Stimulated activated effector memory CD8-positive, alpha-beta T cell treated with anti-CD3 and anti-CD28 coated beads, Interleukin-12 subunit alpha, Interleukin-12 subunit beta, amount 100 ng/mL, for 72 hours (primary cell): Measurements from ENCODE around the gene SLCO3A1.

Source experiments
- ATAC-seq: fragments of 150-1000 bp; cut with Tn5 transposase; 2 replicates; pipeline ENCODE4 v1.10.0; 2021
- DNase-seq, 2 donors: peaks; one replicate each; pipeline ENCODE4 v3.0.0; 2021 to 2022; ENCODE audit warnings: low spot score in 2 of 2
- H3K27ac Mint-ChIP-seq: one replicate; pipeline ENCODE4 v1.8.0; 2022; ENCODE audit warnings: mild to moderate bottlenecking, mixed read lengths
- H3K36me3 Mint-ChIP-seq: one replicate; pipeline ENCODE4 v1.8.0; 2022; ENCODE audit warnings: mild to moderate bottlenecking, mixed read lengths
- H3K4me1 Mint-ChIP-seq: one replicate; pipeline ENCODE4 v1.8.0; 2022; ENCODE audit warnings: mixed read lengths
- H3K4me3 Mint-ChIP-seq: one replicate; pipeline ENCODE4 v1.8.0; 2022; ENCODE audit warnings: mild to moderate bottlenecking, mixed read lengths
- H3K9me3 Mint-ChIP-seq: one replicate; pipeline ENCODE4 v1.8.0; 2022; ENCODE audit warnings: mixed read lengths

SLCO3A1 gene

GRCh38 chr15:91965501-91966193, 112.1 kb downstream of the SLCO3A1 start:
- Mint-ChIP-seq H3K4me3 (no peak overlapping the region), H3K27ac (no peak overlapping the region), H3K36me3 (no peaks in the 10 kb centered on the region)

GRCh38 chr15:91966194-91966552, 112.7 kb downstream of the SLCO3A1 start:
- no peak overlapping the region for H3K4me3 Mint-ChIP-seq
- no peaks in the 10 kb centered on the region for H3K9me3 Mint-ChIP-seq
- no peak overlapping the region for H3K27ac Mint-ChIP-seq
- ATAC-seq (no peak), DNase-seq (no peak)
- H3K4me1 Mint-ChIP-seq = peaks cover 56% of the 10 kb centered on the region
- H3K36me3 Mint-ChIP-seq = no peaks in the 10 kb centered on the region

More at GRCh38 chr15:91965501-91966193, 112.1 kb downstream of the SLCO3A1 start:
- no peak for DNase-seq
- ATAC-seq = no peak
- Mint-ChIP-seq H3K9me3 (no peaks in the 10 kb centered on the region), H3K4me1 (peaks cover 53% of the 10 kb centered on the region)

GRCh38 chr15:91967935-91968606, 114.6 kb downstream of the SLCO3A1 start:
- Mint-ChIP-seq H3K27ac (no peak overlapping the region), H3K36me3 (no peaks in the 10 kb centered on the region), H3K4me1 (peaks cover 50% of the 10 kb centered on the region), H3K4me3 (no peak overlapping the region), H3K9me3 (no peaks in the 10 kb centered on the region)
- no peak for ATAC-seq
- no peak for DNase-seq

DNA sequence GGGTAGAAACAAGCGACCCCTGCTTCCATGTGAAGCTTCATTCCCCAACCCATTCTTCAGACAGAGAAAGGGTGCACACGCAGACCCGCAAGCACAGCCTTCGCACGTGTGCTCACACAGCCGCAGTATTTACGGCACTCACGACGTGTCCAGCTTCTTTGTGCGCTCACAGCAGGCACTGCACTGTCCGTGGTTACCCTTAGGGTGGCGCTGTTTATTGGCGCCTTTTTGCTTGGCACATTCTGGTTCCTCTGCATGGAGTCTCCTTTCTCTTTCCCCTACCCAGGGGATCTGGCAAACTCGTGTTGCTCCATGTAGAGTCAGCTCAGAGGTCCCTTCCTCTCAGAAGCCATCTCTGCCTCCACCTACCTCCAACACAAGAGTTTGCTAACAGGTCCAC, 115.1 kb downstream of the SLCO3A1 start:
- peaks cover 51% of the 10 kb centered on the region for H3K4me1 Mint-ChIP-seq
- no peak overlapping the region for H3K27ac Mint-ChIP-seq
- ATAC-seq (no peak), DNase-seq (no peak)
- no peaks in the 10 kb centered on the region for H3K9me3 Mint-ChIP-seq
- no peak overlapping the region for H3K4me3 Mint-ChIP-seq
- no peaks in the 10 kb centered on the region for H3K36me3 Mint-ChIP-seq

DNA sequence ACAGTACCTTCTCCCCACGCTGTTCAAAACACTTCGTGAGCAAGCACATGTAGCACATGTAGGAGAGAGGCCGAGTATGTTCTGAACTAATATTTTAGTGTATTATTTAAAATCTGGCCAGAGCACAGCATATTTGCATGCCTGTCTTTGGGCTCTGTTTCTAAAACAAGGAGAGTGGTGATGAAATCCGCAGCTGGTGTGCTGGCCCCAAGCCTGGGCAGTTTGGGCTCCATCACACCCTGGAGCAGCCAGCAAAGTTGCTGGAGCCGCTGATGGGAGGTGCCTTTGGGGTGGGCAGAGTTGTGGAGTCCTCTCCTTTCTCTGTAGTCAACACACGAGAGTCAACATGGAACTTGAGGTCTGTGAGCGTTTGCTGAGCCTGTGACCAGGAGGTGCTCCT, 116.6 kb downstream of the SLCO3A1 start:
- no peaks in the 10 kb centered on the region for H3K36me3 Mint-ChIP-seq
- DNase-seq (no peak), ATAC-seq (no peak)
- H3K27ac Mint-ChIP-seq = no peak overlapping the region
- peaks cover 49% of the 10 kb centered on the region for H3K4me1 Mint-ChIP-seq
- no peak overlapping the region for H3K4me3 Mint-ChIP-seq
- H3K9me3 Mint-ChIP-seq = no peaks in the 10 kb centered on the region

DNA sequence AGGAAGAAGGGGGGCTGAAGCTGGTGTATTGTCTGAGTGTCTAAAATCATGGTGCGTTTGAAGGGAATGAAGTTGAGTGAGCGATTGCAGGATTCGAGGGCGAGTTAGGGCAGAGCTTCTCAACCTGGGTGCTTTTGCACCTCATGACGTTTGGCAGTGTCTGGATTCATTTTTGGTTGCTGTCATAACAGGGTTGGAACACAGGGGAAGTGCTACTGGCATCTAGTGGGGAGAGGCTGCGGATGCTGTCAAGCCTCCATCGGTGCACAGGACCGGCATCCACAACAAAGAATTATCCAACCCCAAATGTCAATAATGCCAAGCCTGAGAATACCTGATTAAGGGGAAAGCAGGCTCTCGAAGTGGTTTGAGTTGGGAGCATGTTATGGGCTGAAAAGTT, 120.0 kb downstream of the SLCO3A1 start:
- Mint-ChIP-seq H3K36me3 (no peaks in the 10 kb centered on the region), H3K27ac (no peak overlapping the region), H3K4me1 (peaks cover 35% of the 10 kb centered on the region), H3K4me3 (no peak overlapping the region), H3K9me3 (no peaks in the 10 kb centered on the region)
- ATAC-seq = no peak
- no peak for DNase-seq

GRCh38 chr15:91974321-91974720, 120.8 kb downstream of the SLCO3A1 start:
- peak overlapping the region; percentile 39 for H3K27ac Mint-ChIP-seq
- H3K9me3 Mint-ChIP-seq = no peaks in the 10 kb centered on the region
- peaks cover 35% of the 10 kb centered on the region for H3K4me1 Mint-ChIP-seq
- H3K4me3 Mint-ChIP-seq = no peak overlapping the region
- DNase-seq (no peak), ATAC-seq (no peak)
- no peaks in the 10 kb centered on the region for H3K36me3 Mint-ChIP-seq

DNA sequence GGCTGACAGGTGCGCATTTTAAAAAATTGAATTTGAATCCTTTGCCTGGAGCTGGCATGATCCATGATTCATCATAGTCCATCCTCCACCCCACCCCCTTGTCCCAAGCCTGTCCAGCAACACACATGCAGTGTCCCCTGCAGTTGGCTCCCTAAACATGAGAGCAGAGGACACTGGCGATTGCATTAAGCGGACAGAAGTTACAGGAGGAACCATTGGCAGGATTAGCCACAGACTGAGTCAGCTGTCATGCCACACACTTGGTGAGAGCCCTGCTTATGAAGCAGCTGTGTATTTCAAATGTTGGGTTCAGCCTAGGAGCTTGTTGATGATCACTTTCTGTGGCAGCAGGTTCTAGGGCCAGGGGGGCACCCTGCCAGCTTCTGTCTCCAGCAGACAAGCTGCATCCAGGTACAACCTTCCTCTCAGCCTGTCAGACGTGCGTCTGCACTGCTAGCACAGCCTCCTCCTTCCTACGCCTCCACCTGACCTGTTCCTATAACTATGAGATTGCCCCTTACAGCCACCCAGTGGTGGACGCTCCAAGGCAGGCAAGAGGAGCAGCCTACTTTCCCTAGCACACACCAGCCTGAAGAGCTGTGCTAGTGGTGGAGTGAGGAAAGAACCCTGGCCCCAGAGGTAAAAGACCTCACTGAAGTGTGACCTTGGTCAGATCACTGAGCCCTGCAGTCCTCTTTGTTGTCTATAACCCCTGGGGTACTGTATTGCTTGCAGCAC, 121.9 kb downstream of the SLCO3A1 start:
- peaks cover 31% of the 10 kb centered on the region for H3K4me1 Mint-ChIP-seq
- no peak for ATAC-seq
- no peaks in the 10 kb centered on the region for H3K9me3 Mint-ChIP-seq
- H3K36me3 Mint-ChIP-seq = no peaks in the 10 kb centered on the region
- no peak overlapping the region for H3K27ac Mint-ChIP-seq
- H3K4me3 Mint-ChIP-seq = no peak overlapping the region
- no peak for DNase-seq

GRCh38 chr15:91976966-91977365, 123.5 kb downstream of the SLCO3A1 start:
- no peak for ATAC-seq
- H3K9me3 Mint-ChIP-seq = no peaks in the 10 kb centered on the region
- no peak overlapping the region for H3K27ac Mint-ChIP-seq
- H3K4me3 Mint-ChIP-seq = no peak overlapping the region
- no peak for DNase-seq
- H3K4me1 Mint-ChIP-seq = peaks cover 30% of the 10 kb centered on the region
- H3K36me3 Mint-ChIP-seq = no peaks in the 10 kb centered on the region

GRCh38 chr15:91980502-91981267, 127.2 kb downstream of the SLCO3A1 start:
- no peaks in the 10 kb centered on the region for H3K9me3 Mint-ChIP-seq
- ATAC-seq (no peak), DNase-seq (no peak)
- no peaks in the 10 kb centered on the region for H3K36me3 Mint-ChIP-seq
- no peak overlapping the region for H3K27ac Mint-ChIP-seq
- no peak overlapping the region for H3K4me3 Mint-ChIP-seq
- peaks cover 20% of the 10 kb centered on the region for H3K4me1 Mint-ChIP-seq

DNA sequence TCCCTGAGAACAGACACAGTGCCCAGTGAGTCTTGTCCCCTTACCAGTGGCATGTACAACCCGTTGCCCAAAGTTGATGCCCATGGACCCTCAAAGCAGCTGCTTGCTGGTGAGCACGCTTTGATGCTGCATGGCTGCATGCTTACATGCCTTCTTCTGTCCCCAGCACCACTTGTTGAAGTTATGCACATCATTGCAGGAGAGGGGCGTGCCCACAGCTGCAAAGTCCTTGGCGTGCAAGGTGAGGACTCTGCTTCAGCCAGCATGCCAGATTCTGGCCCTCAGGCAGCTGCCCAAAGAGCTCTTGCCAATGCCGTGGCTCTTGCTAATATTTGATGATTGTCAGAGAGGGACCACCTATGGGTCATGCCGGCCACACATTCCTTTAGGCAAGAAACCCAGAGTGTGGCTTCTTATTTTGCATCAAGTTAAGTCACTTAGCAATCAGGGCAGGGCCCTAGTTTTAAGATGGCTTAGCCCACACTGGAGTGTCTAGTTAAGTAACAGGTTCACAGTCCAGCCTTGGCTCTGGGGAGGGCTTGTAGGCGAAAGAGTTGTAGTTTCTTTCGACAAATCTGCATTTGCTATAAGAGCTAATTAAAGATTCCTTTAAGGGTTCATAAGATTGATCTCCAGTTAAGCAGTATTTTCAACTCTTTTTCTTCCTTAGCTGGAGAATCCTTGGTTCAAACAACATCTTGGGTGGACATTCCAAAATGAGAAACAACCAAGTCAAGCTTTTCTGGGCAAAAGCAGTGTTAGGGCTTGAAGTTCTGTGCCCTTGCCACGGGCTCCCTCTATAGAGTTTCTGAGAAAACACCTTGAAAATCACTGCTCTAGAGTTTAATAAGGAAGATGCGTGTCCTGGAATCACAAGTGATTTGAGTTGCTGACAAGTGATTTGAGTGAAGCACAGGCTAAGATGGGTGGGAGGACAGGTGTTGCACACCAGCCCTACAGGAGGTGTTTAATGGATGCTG, 128.6 kb downstream of the SLCO3A1 start:
- Mint-ChIP-seq H3K36me3 (no peaks in the 10 kb centered on the region), H3K9me3 (no peaks in the 10 kb centered on the region), H3K4me3 (no peak overlapping the region), H3K4me1 (peaks cover 26% of the 10 kb centered on the region), H3K27ac (no peak overlapping the region)
- DNase-seq (no peak), ATAC-seq (no peak)

- Mint-ChIP-seq H3K4me3 (no peak overlapping the region), H3K36me3 (no peaks in the 10 kb centered on the region), H3K27ac (no peak overlapping the region), H3K9me3 (no peaks in the 10 kb centered on the region), H3K4me1 (peaks cover 28% of the 10 kb centered on the region)
- DNase-seq (no peak), ATAC-seq (no peak)
These were observed 130.3 kb downstream of the SLCO3A1 start for GRCh38 chr15:91983729-91984340.

DNA sequence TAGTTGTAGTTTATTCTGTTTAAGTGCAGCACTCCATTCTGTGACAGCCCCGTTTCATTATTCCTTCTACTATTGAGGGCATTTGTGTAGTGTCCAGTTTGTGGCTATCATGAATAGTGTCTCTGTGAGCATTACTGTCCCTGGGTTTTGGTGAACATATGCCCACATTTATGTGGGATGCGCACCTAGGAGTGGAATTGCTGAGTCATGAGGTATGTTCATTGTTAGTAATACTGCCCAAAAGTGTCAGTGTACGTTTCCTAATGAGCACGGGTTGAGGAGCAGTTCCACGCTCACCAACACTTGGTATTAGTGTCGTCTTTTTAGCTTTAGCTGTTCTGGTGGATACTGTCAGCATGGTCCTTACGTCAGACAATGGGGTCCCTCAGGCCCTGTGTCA, 131.8 kb downstream of the SLCO3A1 start:
- Mint-ChIP-seq H3K9me3 (no peaks in the 10 kb centered on the region), H3K4me3 (no peak overlapping the region), H3K36me3 (no peaks in the 10 kb centered on the region), H3K27ac (peak overlapping the region; percentile 83), H3K4me1 (peaks cover 39% of the 10 kb centered on the region)
- ATAC-seq (no peak), DNase-seq (no peak)

- Mint-ChIP-seq H3K27ac (no peak overlapping the region), H3K9me3 (no peaks in the 10 kb centered on the region), H3K36me3 (no peaks in the 10 kb centered on the region), H3K4me3 (no peak overlapping the region), H3K4me1 (peaks cover 36% of the 10 kb centered on the region)
- DNase-seq = no peak
- ATAC-seq = no peak
These were observed 134.6 kb downstream of the SLCO3A1 start for GRCh38 chr15:91988071-91988470.
